H1 (cell line): ENCODE results near the gene MT1X. TPM values are rescaled to one million over a fixed set of nuclear protein-coding genes. Genes with fewer than 3 reads are reported as not detected.

Experiments used
- ATF2 ChIP-seq: IDR thresholded peaks from 2 replicates; pipeline ENCODE4 v1.6.1; 2012; ENCODE audit warnings: low read length, inconsistent platforms
- BACH1 ChIP-seq: IDR thresholded peaks from 2 replicates; pipeline ENCODE4 v1.6.1; 2012; ENCODE audit warnings: low read length, improper control_type of control experiment
- BCL11A ChIP-seq, 2 experiments: IDR thresholded peaks; one replicate each; pipeline ENCODE4 v1.6.1; 2011; ENCODE audit warnings: low read depth in 2 of 2, low read length in 2 of 2, mild to moderate bottlenecking in 2 of 2
- EP300 ChIP-seq, 2 experiments: IDR thresholded peaks; 1 replicate in 1 of 2; 2 replicates in 1 of 2; pipeline ENCODE4 v1.6.1; 2011 to 2012; ENCODE audit warnings: low read depth in 2 of 2, low read length in 2 of 2, mild to moderate bottlenecking in 2 of 2, borderline replicate concordance in 1 of 2, inconsistent platforms in 1 of 2, moderate library complexity in 1 of 2
- EZH2 ChIP-seq: fragments of 200-600 bp; sonication (generic); IDR thresholded peaks from 2 replicates; pipeline ENCODE4 v1.7.1; 2012; ENCODE audit warnings: low read depth, mild to moderate bottlenecking, moderate library complexity, low read length, inconsistent platforms; ENCODE audit not compliant: severe bottlenecking
- FOSL1 ChIP-seq: IDR thresholded peaks from 2 replicates; pipeline ENCODE4 v1.6.1; 2011; ENCODE audit warnings: mild to moderate bottlenecking, low read depth, low read length, moderate library complexity; ENCODE audit not compliant: insufficient read depth
- GTF2F1 ChIP-seq: IDR thresholded peaks from 2 replicates; pipeline ENCODE4 v1.6.1; 2012; ENCODE audit warnings: low read depth, low read length, improper control_type of control experiment, borderline replicate concordance
- JUND ChIP-seq: IDR thresholded peaks from 2 replicates; pipeline ENCODE4 v1.6.1; 2011; ENCODE audit warnings: mild to moderate bottlenecking, improper control_type of control experiment, low read length
- KDM4A ChIP-seq: IDR thresholded peaks from one replicate; pipeline ENCODE4 v1.7.1; 2012; ENCODE audit warnings: low read depth, mild to moderate bottlenecking, moderate library complexity, low read length, inconsistent platforms; ENCODE audit not compliant: severe bottlenecking
- NRF1 ChIP-seq: IDR thresholded peaks from 2 replicates; pipeline ENCODE4 v1.6.1; 2011; ENCODE audit warnings: mild to moderate bottlenecking, low read depth, low read length, improper control_type of control experiment
- POLR2A ChIP-seq, 2 experiments: IDR thresholded peaks; 1 replicate in 1 of 2; 2 replicates in 1 of 2; pipeline ENCODE4 v1.6.1; 2011; ENCODE audit warnings: low read depth in 2 of 2, low read length in 2 of 2, mild to moderate bottlenecking in 2 of 2; ENCODE audit errors: control extremely low read depth in 1 of 2
- POU5F1 ChIP-seq: IDR thresholded peaks from 2 replicates; pipeline ENCODE4 v1.6.1; 2011; ENCODE audit warnings: low read depth, mild to moderate bottlenecking, low read length, moderate library complexity
- SP4 ChIP-seq: IDR thresholded peaks from 2 replicates; pipeline ENCODE4 v1.6.1; 2012; ENCODE audit warnings: low read length, inconsistent platforms
- TAF1 ChIP-seq: IDR thresholded peaks from 2 replicates; pipeline ENCODE4 v1.6.1; 2011; ENCODE audit warnings: mild to moderate bottlenecking, low read depth, low read length
- TEAD4 ChIP-seq: IDR thresholded peaks from 2 replicates; pipeline ENCODE4 v1.6.1; 2012; ENCODE audit warnings: low read depth, low read length, inconsistent platforms, mixed read lengths
- ZNF274 ChIP-seq: IDR thresholded peaks from 2 replicates; pipeline ENCODE4 v1.7.0; 2012; ENCODE audit warnings: low read length, borderline replicate concordance; ENCODE audit errors: extremely low read depth
- polyA plus RNA-seq, 7 experiments: library from polyadenylated mRNA; depleted of rRNA in 3 of 7; stranded (reverse) in 5 of 7; unstranded in 2 of 7; fragments of >200 nt in 5 of 7; fragments of 200-250 nt in 2 of 7; gene quantifications; 1 replicate in 5 of 7; 2 replicates in 1 of 7; 4 replicates in 1 of 7; pipeline versions ENCODE4 v1.2.1 to v1.2.3, GENCODE V29; 2011 to 2013; ENCODE audit warnings: missing spikeins in 2 of 7, mixed read lengths in 2 of 7
- total RNA-seq: library from RNA; stranded (reverse); fragmentation: NEBNext Ultra II Directional; extraction: Animal tissue kit (Norgen Biotek cat#: 25700); gene quantifications from 2 replicates; pipeline ENCODE4 v1.2.1, GENCODE V29; 2021

The MT1X gene
- total and polyA plus RNA-seq, 2 of the 8 experiments (the other 6 are each of a cell fraction or from before 2014, with no cell fraction given): 52.4 to 1,060 TPM

- TF ChIP-seq ATF2 (no peak), KDM4A (peak; percentile 88), TAF1 (peak; percentile 80), ZNF274 (no peak), NRF1 (no peak), SP4 (no peak; the same call in 1 of the 2 replicates), EP300 (IDR thresholded peaks at IDR 0.05; ENCODE audit: borderline replicate concordance in 1 of 2, low read depth in 2 of 2, low read length in 2 of 2) (no peak), POU5F1 (no peak), JUND (no peak), BCL11A (IDR thresholded peaks at IDR 0.05; ENCODE audit: low read depth in 2 of 2, low read length in 2 of 2) (no peak), FOSL1 (no peak), GTF2F1 (no peak), EZH2 (no peak), POLR2A (IDR thresholded peaks at IDR 0.05; ENCODE audit: control extremely low read depth in 1 of 2, low read depth in 2 of 2, low read length in 2 of 2) (peak; percentile 74 to 95), BACH1 (no peak), TEAD4 (no peak)
Measured at GRCh38 chr16:56729735-56730662, 47.7 kb downstream of the MT1X start, which contains the start of gene NUP93 (continued).
